Hindlimb muscle (tissue), 1 donor: Measurements from ENCODE around the gene PTGR1. TPM values are rescaled to one million over a fixed set of nuclear protein-coding genes. Genes with fewer than 3 reads are reported as not detected.

ENCODE experiments used
- DNase-seq: peaks from one replicate; pipeline ENCODE4 v3.0.0-alpha.2; 2013
- polyA plus RNA-seq: library from polyadenylated mRNA; unstranded; fragments of 120-200 nt; gene quantifications from one replicate; pipeline ENCODE4 v1.2.1, GENCODE V29; 2013; ENCODE audit not compliant: insufficient read length

PTGR1 gene
- polyA plus RNA-seq, 1 donor = 64.2 TPM

- no peak for DNase-seq
Measured at GRCh38 chr9:111531716-111532115, 67.7 kb downstream of the PTGR1 start.

- DNase-seq = no peak
Measured at GRCh38 chr9:111529787-111530186, 69.7 kb downstream of the PTGR1 start.

GRCh38 chr9:111527347-111527746, 72.1 kb downstream of the PTGR1 start:
- no peak for DNase-seq

- DNase-seq = peak; percentile 88
Measured at GRCh38 chr9:111525056-111525977, 74.1 kb downstream of the PTGR1 start, which contains the start of gene ZNF483. Gene ZNF483 (plus strand): TSS chr9:111525179. CDS start chr9:111527396, 2,217 bp downstream.

GRCh38 chr9:111524731-111525055, 74.8 kb downstream of the PTGR1 start:
- DNase-seq = no peak

GRCh38 chr9:111516061-111516465, 83.4 kb downstream of the PTGR1 start:
- DNase-seq = no peak

- no peak for DNase-seq
Measured at GRCh38 chr9:111514967-111515366, 84.5 kb downstream of the PTGR1 start.

Other genes with a start within 250 kb of the PTGR1 start
- 152 TPM for gene ECPAS, start 115.3 kb downstream of the PTGR1 start, polyA plus RNA-seq
- gene ZNF483, start 74.5 kb downstream of the PTGR1 start, polyA plus RNA-seq = 1.5 TPM
- gene DNAJC25, start 31.7 kb upstream of the PTGR1 start, polyA plus RNA-seq = 7.8 TPM
- gene GNG10, start 62.0 kb upstream of the PTGR1 start, polyA plus RNA-seq = 41.6 TPM
- gene SHOC1, start 195.3 kb upstream of the PTGR1 start, polyA plus RNA-seq = 0.26 TPM